Heart left ventricle (tissue), 16 donors: ENCODE data around the gene COP1. TPM values are rescaled to one million over a fixed set of nuclear protein-coding genes. Genes with fewer than 3 reads are reported as not detected.
"Not testable (repeated sequence)": the region's sequence is repeated elsewhere in the genome, so short reads cannot be mapped to it uniquely, and the experiment has no call there.

ENCODE experiments used
- ATAC-seq, 4 donors: fragments of 200-7000 bp; cut with Tn5 transposase; one replicate each; pipeline ENCODE4 v1.9.1; 2020 to 2022; ENCODE audit warnings: moderate library complexity in 4 of 4, mild to moderate bottlenecking in 3 of 4, moderate number of reproducible peaks in 1 of 4
- DNase-seq, 5 donors: peaks; one replicate each; pipeline ENCODE4 v3.0.0-alpha.2; 2020
- H3K27ac ChIP-seq, 12 donors: fragments of 200-600 bp; sonication (generic) in 4 of 12; one replicate each; pipeline versions ENCODE4 v1.5.0 to v1.8.0; 2016 to 2022; ENCODE audit warnings: mild to moderate bottlenecking in 2 of 12
- H3K27me3 ChIP-seq, 9 donors: fragments of 200-600 bp; sonication (generic) in 2 of 9; one replicate each; pipeline versions ENCODE4 v1.5.1 to v1.8.0; 2016 to 2022; ENCODE audit warnings: mild to moderate bottlenecking in 3 of 9
- H3K36me3 ChIP-seq, 9 donors: fragments of 200-600 bp; sonication (generic) in 2 of 9; one replicate each; pipeline versions ENCODE4 v1.5.0 to v1.8.0; 2018 to 2022; ENCODE audit warnings: mild to moderate bottlenecking in 2 of 9
- H3K4me1 ChIP-seq, 12 donors: fragments of 200-600 bp; sonication (generic) in 4 of 12; one replicate each; pipeline versions ENCODE4 v1.5.0 to v1.8.0; 2016 to 2022; ENCODE audit warnings: mild to moderate bottlenecking in 3 of 12
- H3K4me3 ChIP-seq, 12 donors: fragments of 200-600 bp; sonication (generic) in 4 of 12; one replicate each; pipeline versions ENCODE4 v1.5.0 to v1.8.0; 2017 to 2022; ENCODE audit warnings: mild to moderate bottlenecking in 9 of 12, moderate library complexity in 4 of 12
- H3K9me3 ChIP-seq, 12 donors: fragments of 200-600 bp; sonication (generic) in 4 of 12; one replicate each; pipeline versions ENCODE4 v1.5.0 to v1.8.0; 2016 to 2022; ENCODE audit warnings: mild to moderate bottlenecking in 1 of 12
- POLR2A ChIP-seq, 2 donors: fragments of 450-650 bp; IDR thresholded peaks; one replicate each; pipeline ENCODE4 v1.6.1; 2017; ENCODE audit warnings: antibody characterized with exemption in 2 of 2, mild to moderate bottlenecking in 2 of 2, moderate library complexity in 2 of 2
- WGBS, 4 donors: extraction: QIAGEN DNeasy Blood & Tissue Kit in 2 of 4; methylation state at CpG; one replicate each; pipeline versions ENCODE4 v1.1.5 to v1.1.7; 2013 to 2018; 5-methylcytosine and 5-hydroxymethylcytosine counted together
- intact Hi-C, 10 donors: fragments of 100-400 bp; cut with DNase I; formaldehyde crosslinking; loops; one replicate each; pipeline versions ENCODE4 v1.11.1 to v1.14.2; 2022
- polyA plus RNA-seq, 2 donors: library from polyadenylated mRNA; stranded (reverse); fragments of 200-250 nt; gene quantifications; one replicate each; pipeline ENCODE4 v1.2.3, GENCODE V29; 2013
- total RNA-seq, 9 donors: library from RNA; depleted of rRNA in 2 of 9; stranded (reverse); fragments of >200 nt in 2 of 9; fragmentation: NEBNext Ultra II Directional in 3 of 9; extraction: Animal tissue kit (Norgen Biotek cat#: 25700) in 3 of 9; gene quantifications; one replicate each; pipeline versions ENCODE4 v1.1.0 to v1.2.4, GENCODE V29; 2016 to 2023
- TF ChIP-seq, protein P1 (sequence below), 12 donors: fragments of 200-600 bp; sonication (generic) in 4 of 12; IDR thresholded peaks; one replicate each; pipeline versions ENCODE4 v1.5.0 to v1.8.0; 2018 to 2022; ENCODE audit warnings: antibody characterized with exemption in 12 of 12, mild to moderate bottlenecking in 5 of 12
- donor health status: ischemic (EF 13 %, LVEDD 7.1; RV severe dilation, severe dysfunction).
- donor health status: healthy with polysubstance abuse.
- donor health status: DM: no; HTN: yes; CAD: no.
- donor health status: DM: no; HTN: no; CAD: no.
- donor health status: ischemic (EF 25% LVEDD 6.9; RV normal size, moderate dysfunction).
- donor health status: ischemic (EF 25% LVEDD 5.7; RV mildly dilated, moderate dysfunction).
- donor health status: healthy.
- donor health status: DM: yes; HTN: yes; CAD: no.
- donor health status: ischemic (EF 35%, LVEDD 5.7; RV mildly dilated, moderate dysfunction).
- donor health status: nonischemic (EF 11% LVEDD 7.7; RV severe dilation, severe dysfunction).
- donor health status: DM: yes; HTN: yes; CAD: no.
- donor health status: PGD.
- donor health status: ischemic (EF 29% LVEDD 5.4; RV normal size, mild dysfunction).
- donor health status: nonischemic (EF 23%, LVEDD 6.1; RV moderate dilation, normal function).

The COP1 gene
- total and polyA plus RNA-seq, 11 donors = 19.9 to 31.7 (median 23.1) TPM

- Histone ChIP-seq H3K36me3 (peaks cover 0 to 46% (median 32%) of the 10 kb centered on the region in 9 donors), H3K4me3 (no peak overlapping the region), H3K27me3 (no peaks in the 10 kb centered on the region), H3K9me3 (no peaks in the 10 kb centered on the region), H3K4me1 (no peaks in the 10 kb centered on the region), H3K27ac (no peak overlapping the region)
- ATAC-seq (no peak), DNase-seq (no peak)
- TF ChIP-seq POLR2A (IDR thresholded peaks at IDR 0.05) = no peak
- intact Hi-C loops = no loop called here
- 80 to 92% (median 84%) methylated on average over 3 of the region's 3 CpGs for WGBS, 4 donors
Measured at GRCh38 chr1:176022574-176022973, 184.5 kb downstream of the COP1 start.

DNA sequence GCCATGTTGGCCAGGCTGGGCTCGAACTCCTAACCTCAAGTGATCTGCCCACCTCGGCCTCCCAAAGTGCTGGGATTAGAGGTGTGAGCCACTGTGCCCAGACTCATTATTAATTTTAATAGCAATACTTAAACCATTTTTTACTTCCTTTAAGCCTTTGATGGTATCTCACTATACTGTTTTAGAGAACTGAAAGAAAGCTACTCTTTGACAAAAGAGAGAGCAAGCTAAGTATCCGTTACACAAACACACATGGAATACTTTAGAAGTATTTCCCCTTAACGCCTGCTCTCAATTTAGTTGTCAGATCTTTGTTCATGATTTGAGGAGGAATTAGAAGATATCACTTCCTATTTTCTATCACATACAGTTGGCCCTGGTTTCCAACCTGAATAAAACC lies 189.4 kb downstream of the COP1 start:
- Histone ChIP-seq H3K4me1 (peaks cover 0 to 3% (median 0%) of the 10 kb centered on the region in 12 donors), H3K9me3 (no peaks in the 10 kb centered on the region), H3K4me3 (no peak overlapping the region), H3K27ac (no peak overlapping the region), H3K36me3 (peaks cover 0 to 36% (median 23%) of the 10 kb centered on the region in 9 donors), H3K27me3 (no peaks in the 10 kb centered on the region)
- intact Hi-C loops = no loop called here
- WGBS, 4 donors = 91 to 97% (median 94%) methylated on average over 4 of the region's 4 CpGs
- DNase-seq (no peak), ATAC-seq (no peak)
- TF ChIP-seq, protein P1, sequence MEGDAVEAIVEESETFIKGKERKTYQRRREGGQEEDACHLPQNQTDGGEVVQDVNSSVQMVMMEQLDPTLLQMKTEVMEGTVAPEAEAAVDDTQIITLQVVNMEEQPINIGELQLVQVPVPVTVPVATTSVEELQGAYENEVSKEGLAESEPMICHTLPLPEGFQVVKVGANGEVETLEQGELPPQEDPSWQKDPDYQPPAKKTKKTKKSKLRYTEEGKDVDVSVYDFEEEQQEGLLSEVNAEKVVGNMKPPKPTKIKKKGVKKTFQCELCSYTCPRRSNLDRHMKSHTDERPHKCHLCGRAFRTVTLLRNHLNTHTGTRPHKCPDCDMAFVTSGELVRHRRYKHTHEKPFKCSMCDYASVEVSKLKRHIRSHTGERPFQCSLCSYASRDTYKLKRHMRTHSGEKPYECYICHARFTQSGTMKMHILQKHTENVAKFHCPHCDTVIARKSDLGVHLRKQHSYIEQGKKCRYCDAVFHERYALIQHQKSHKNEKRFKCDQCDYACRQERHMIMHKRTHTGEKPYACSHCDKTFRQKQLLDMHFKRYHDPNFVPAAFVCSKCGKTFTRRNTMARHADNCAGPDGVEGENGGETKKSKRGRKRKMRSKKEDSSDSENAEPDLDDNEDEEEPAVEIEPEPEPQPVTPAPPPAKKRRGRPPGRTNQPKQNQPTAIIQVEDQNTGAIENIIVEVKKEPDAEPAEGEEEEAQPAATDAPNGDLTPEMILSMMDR (IDR thresholded peaks at IDR 0.05) = no peak
- no peak for TF ChIP-seq POLR2A (IDR thresholded peaks at IDR 0.05)

GRCh38 chr1:176009951-176010350 lies 197.1 kb downstream of the COP1 start:
- DNase-seq = no peak
- no peak for ATAC-seq
- Histone ChIP-seq H3K4me3 (no peak overlapping the region), H3K36me3 (peaks cover 0 to 28% (median 18%) of the 10 kb centered on the region in 9 donors), H3K4me1 (no peaks in the 10 kb centered on the region), H3K27ac (no peak overlapping the region), H3K27me3 (no peaks in the 10 kb centered on the region), H3K9me3 (no peaks in the 10 kb centered on the region)
- TF ChIP-seq, protein P1 (IDR thresholded peaks at IDR 0.05) = no peak
- no peak for TF ChIP-seq POLR2A (IDR thresholded peaks at IDR 0.05)
- intact Hi-C loops = no loop called here
- WGBS, 4 donors = 96 to 98% (median 97%) methylated on average over 2 of the region's 2 CpGs

GRCh38 chr1:176007756-176008389 lies 199.2 kb downstream of the COP1 start:
- 98% methylated on average over 28 of the region's 28 CpGs for WGBS, 4 donors
- H3K27me3 ChIP-seq, DNase-seq, H3K27ac ChIP-seq, H3K9me3 ChIP-seq, intact Hi-C loops, H3K4me3 ChIP-seq, ATAC-seq, H3K4me1 ChIP-seq: not testable (repeated sequence)
- H3K36me3 ChIP-seq = peaks cover 0 to 26% (median 15%) of the 10 kb centered on the region in 9 donors

- peaks cover 0 to 25% (median 0%) of the 10 kb centered on the region in 12 donors for H3K9me3 ChIP-seq
- H3K27ac ChIP-seq, H3K4me1 ChIP-seq, DNase-seq, H3K4me3 ChIP-seq, intact Hi-C loops, ATAC-seq, H3K27me3 ChIP-seq, H3K36me3 ChIP-seq: not testable (repeated sequence)
- 100% methylated on average over 1 of the region's 1 CpG for WGBS, 4 donors
Measured at GRCh38 chr1:175994660-175995059, 212.4 kb downstream of the COP1 start.

DNA sequence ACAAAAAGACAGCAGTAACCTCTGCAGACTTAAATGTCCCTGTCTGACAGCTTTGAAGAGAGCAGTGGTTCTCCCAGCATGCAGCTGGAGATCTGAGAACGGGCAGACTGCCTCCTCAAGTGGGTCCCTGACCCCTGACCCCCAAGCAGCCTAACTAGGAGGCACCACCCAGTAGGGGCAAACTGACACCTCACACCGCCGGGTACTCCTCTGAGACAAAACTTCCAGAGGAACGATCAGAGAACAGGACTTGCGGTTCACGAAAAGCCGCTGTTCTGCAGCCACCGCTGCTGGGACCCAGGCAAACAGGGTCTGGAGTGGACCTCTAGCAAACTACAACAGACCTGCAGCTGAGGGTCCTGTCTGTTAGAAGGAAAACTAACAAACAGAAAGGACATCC lies 214.3 kb downstream of the COP1 start:
- H3K4me1 ChIP-seq, H3K27me3 ChIP-seq, DNase-seq, intact Hi-C loops, H3K4me3 ChIP-seq, ATAC-seq, H3K27ac ChIP-seq: not testable (repeated sequence)
- 84 to 93% (median 89%) methylated on average over 8 of the region's 8 CpGs for WGBS, 4 donors
- peaks cover 0 to 19% (median 12%) of the 10 kb centered on the region in 9 donors for H3K36me3 ChIP-seq
- H3K9me3 ChIP-seq = peaks cover 0 to 14% (median 0%) of the 10 kb centered on the region in 12 donors

- ATAC-seq, H3K4me3 ChIP-seq, H3K27ac ChIP-seq, H3K9me3 ChIP-seq, intact Hi-C loops, DNase-seq, H3K4me1 ChIP-seq, H3K27me3 ChIP-seq: not testable (repeated sequence)
- H3K36me3 ChIP-seq = peaks cover 0 to 21% (median 13%) of the 10 kb centered on the region in 9 donors
- WGBS, 4 donors = 86 to 93% (median 92%) methylated on average over 14 of the region's 14 CpGs
Measured at GRCh38 chr1:175992202-175992601, 214.9 kb downstream of the COP1 start.
